Suprapubic skin (tissue), 4 donors: ENCODE measurements around the gene DNAH14. TPM values are rescaled to one million over a fixed set of nuclear protein-coding genes. Genes with fewer than 3 reads are reported as not detected.

Experiments used
- DNase-seq, 2 donors: peaks; one replicate each; pipeline ENCODE4 v3.0.0-alpha.2; 2019; ENCODE audit warnings: low spot score in 2 of 2
- H3K27ac ChIP-seq: fragments of 200-600 bp; sonication (generic); one replicate; pipeline ENCODE4 v1.5.1; 2019
- H3K27me3 ChIP-seq: fragments of 200-600 bp; sonication (generic); one replicate; pipeline ENCODE4 v1.5.1; 2019
- H3K36me3 ChIP-seq: fragments of 200-600 bp; sonication (generic); one replicate; pipeline ENCODE4 v1.5.1; 2019
- H3K4me1 ChIP-seq: fragments of 200-600 bp; sonication (generic); one replicate; pipeline ENCODE4 v1.5.1; 2019
- H3K4me3 ChIP-seq: fragments of 200-600 bp; sonication (generic); one replicate; pipeline ENCODE4 v1.5.1; 2019; ENCODE audit warnings: mild to moderate bottlenecking
- H3K9me3 ChIP-seq: fragments of 200-600 bp; sonication (generic); one replicate; pipeline ENCODE4 v1.5.1; 2019
- CTCF ChIP-seq, 2 donors: fragments of 200-600 bp in 1 of 2; fragments of 450-650 bp in 1 of 2; sonication (generic) in 1 of 2; IDR thresholded peaks; one replicate each; pipeline ENCODE4 v1.5.1; 2016 to 2019; ENCODE audit warnings: antibody characterized with exemption in 2 of 2, mild to moderate bottlenecking in 1 of 2, moderate library complexity in 1 of 2
- EP300 ChIP-seq: sonication (generic); formaldehyde crosslinking; IDR thresholded peaks from one replicate; pipeline ENCODE4 v1.6.1; 2017; ENCODE audit warnings: antibody characterized with exemption
- POLR2A ChIP-seq, 2 donors: fragments of 450-650 bp; IDR thresholded peaks; one replicate each; pipeline ENCODE4 v1.6.1; 2017; ENCODE audit warnings: antibody characterized with exemption in 2 of 2, mild to moderate bottlenecking in 2 of 2, moderate library complexity in 2 of 2
- POLR2AphosphoS5 ChIP-seq, 3 donors: sonication (generic); formaldehyde crosslinking; IDR thresholded peaks; one replicate each; pipeline ENCODE4 v1.6.1; 2017; ENCODE audit warnings: antibody characterized with exemption in 3 of 3
- WGBS: methylation state at CpG from one replicate; pipeline ENCODE4 v1.1.5; 2018; 5-methylcytosine and 5-hydroxymethylcytosine counted together
- total RNA-seq, 4 donors: library from RNA; depleted of rRNA; stranded (reverse); fragments of >200 nt; gene quantifications; one replicate each; pipeline ENCODE4 v1.1.0, GENCODE V29; 2016

The DNAH14 gene
- total RNA-seq, 4 donors from 2014 or later: 4.2 to 6.2 (median 5.4) TPM

GRCh38 chr1:225257081-225257480, 327.6 kb downstream of the DNAH14 start:
- DNase-seq: no peak
- WGBS: 66% methylated on average over 2 of the region's 2 CpGs
- H3K27ac ChIP-seq: no peak overlapping the region
- no peaks in the 10 kb centered on the region for H3K27me3 ChIP-seq
- TF ChIP-seq POLR2A (IDR thresholded peaks at IDR 0.05): no peak
- TF ChIP-seq CTCF (IDR thresholded peaks at IDR 0.05): no peak
- TF ChIP-seq EP300: no peak
- no peak for TF ChIP-seq POLR2AphosphoS5 (IDR thresholded peaks at IDR 0.05)
- no peaks in the 10 kb centered on the region for H3K4me1 ChIP-seq
- H3K36me3 ChIP-seq: no peaks in the 10 kb centered on the region
- no peaks in the 10 kb centered on the region for H3K9me3 ChIP-seq
- H3K4me3 ChIP-seq: no peak overlapping the region

GRCh38 chr1:225258811-225259210, 329.3 kb downstream of the DNAH14 start:
- H3K27me3 ChIP-seq: no peaks in the 10 kb centered on the region
- H3K9me3 ChIP-seq: no peaks in the 10 kb centered on the region
- no peaks in the 10 kb centered on the region for H3K36me3 ChIP-seq
- H3K4me3 ChIP-seq: no peak overlapping the region
- H3K27ac ChIP-seq: no peak overlapping the region
- no peak for DNase-seq
- no peaks in the 10 kb centered on the region for H3K4me1 ChIP-seq
- no peak for TF ChIP-seq POLR2AphosphoS5 (IDR thresholded peaks at IDR 0.05)
- no peak for TF ChIP-seq CTCF (IDR thresholded peaks at IDR 0.05)
- no peak for TF ChIP-seq EP300
- TF ChIP-seq POLR2A (IDR thresholded peaks at IDR 0.05): no peak

GRCh38 chr1:225259542-225259941, 330.1 kb downstream of the DNAH14 start:
- no peaks in the 10 kb centered on the region for H3K27me3 ChIP-seq
- H3K4me1 ChIP-seq: no peaks in the 10 kb centered on the region
- WGBS: 89% methylated on average over 1 of the region's 1 CpG
- H3K27ac ChIP-seq: no peak overlapping the region
- TF ChIP-seq CTCF (IDR thresholded peaks at IDR 0.05): no peak
- TF ChIP-seq EP300: no peak
- TF ChIP-seq POLR2A (IDR thresholded peaks at IDR 0.05): no peak
- no peak for TF ChIP-seq POLR2AphosphoS5 (IDR thresholded peaks at IDR 0.05)
- no peaks in the 10 kb centered on the region for H3K9me3 ChIP-seq
- H3K36me3 ChIP-seq: no peaks in the 10 kb centered on the region
- H3K4me3 ChIP-seq: no peak overlapping the region
- DNase-seq: no peak

- H3K27me3 ChIP-seq: no peaks in the 10 kb centered on the region
- TF ChIP-seq EP300: no peak
- TF ChIP-seq POLR2A (IDR thresholded peaks at IDR 0.05): no peak
- no peak for TF ChIP-seq CTCF (IDR thresholded peaks at IDR 0.05)
- TF ChIP-seq POLR2AphosphoS5 (IDR thresholded peaks at IDR 0.05): no peak
- no peak overlapping the region for H3K4me3 ChIP-seq
- no peaks in the 10 kb centered on the region for H3K36me3 ChIP-seq
- WGBS: 67% methylated on average over 1 of the region's 1 CpG
- H3K9me3 ChIP-seq: no peaks in the 10 kb centered on the region
- no peak for DNase-seq
- no peaks in the 10 kb centered on the region for H3K4me1 ChIP-seq
- H3K27ac ChIP-seq: no peak overlapping the region
Measured at GRCh38 chr1:225260319-225260718, 330.8 kb downstream of the DNAH14 start.

- no peak overlapping the region for H3K27ac ChIP-seq
- no peak for DNase-seq
- H3K36me3 ChIP-seq: no peaks in the 10 kb centered on the region
- no peak for TF ChIP-seq EP300
- TF ChIP-seq CTCF (IDR thresholded peaks at IDR 0.05): no peak
- no peak for TF ChIP-seq POLR2A (IDR thresholded peaks at IDR 0.05)
- no peak for TF ChIP-seq POLR2AphosphoS5 (IDR thresholded peaks at IDR 0.05)
- H3K4me3 ChIP-seq: no peak overlapping the region
- 91% methylated on average over 3 of the region's 3 CpGs for WGBS
- H3K4me1 ChIP-seq: no peaks in the 10 kb centered on the region
- peaks cover 18% of the 10 kb centered on the region for H3K9me3 ChIP-seq
- H3K27me3 ChIP-seq: no peaks in the 10 kb centered on the region
Measured at GRCh38 chr1:225277445-225277844, 348.0 kb downstream of the DNAH14 start.
